ENCODE data around the gene GOLT1B. TPM values are rescaled to one million over a fixed set of nuclear protein-coding genes. Genes with fewer than 3 reads are reported as not detected.

GOLT1B gene
- total RNA-seq, 1 donor from 2014 or later = 52.8 TPM

DNA sequence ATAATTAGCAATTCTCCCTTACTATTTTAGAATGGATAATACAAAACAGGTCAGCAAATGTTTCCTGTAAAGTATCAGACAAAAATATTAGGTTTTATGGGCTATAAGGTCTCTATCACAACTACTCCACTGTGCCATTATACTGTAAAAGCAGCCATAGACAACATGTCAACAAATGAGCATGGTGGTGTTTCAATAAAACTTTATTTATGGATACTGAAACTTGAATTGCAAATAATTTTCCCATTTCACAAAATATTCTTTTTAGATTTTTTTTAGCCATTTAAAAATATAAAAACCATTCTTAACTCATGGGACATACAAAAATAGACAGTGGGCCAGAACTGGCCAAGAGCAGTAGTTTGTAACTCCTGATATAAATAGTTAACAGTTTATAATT lies 15.6 kb upstream of the GOLT1B start:
- Histone ChIP-seq H3K36me3 (ENCODE audit: control insufficient read depth, insufficient read depth, low read length) (peaks cover 1% of the 10 kb centered on the region), H3K4me3 (ENCODE audit: low read depth, low read length) (no peak overlapping the region), H3K27me3 (ENCODE audit: control insufficient read depth, insufficient read depth, low read length) (no peaks in the 10 kb centered on the region)
- TF ChIP-seq, protein P1, sequence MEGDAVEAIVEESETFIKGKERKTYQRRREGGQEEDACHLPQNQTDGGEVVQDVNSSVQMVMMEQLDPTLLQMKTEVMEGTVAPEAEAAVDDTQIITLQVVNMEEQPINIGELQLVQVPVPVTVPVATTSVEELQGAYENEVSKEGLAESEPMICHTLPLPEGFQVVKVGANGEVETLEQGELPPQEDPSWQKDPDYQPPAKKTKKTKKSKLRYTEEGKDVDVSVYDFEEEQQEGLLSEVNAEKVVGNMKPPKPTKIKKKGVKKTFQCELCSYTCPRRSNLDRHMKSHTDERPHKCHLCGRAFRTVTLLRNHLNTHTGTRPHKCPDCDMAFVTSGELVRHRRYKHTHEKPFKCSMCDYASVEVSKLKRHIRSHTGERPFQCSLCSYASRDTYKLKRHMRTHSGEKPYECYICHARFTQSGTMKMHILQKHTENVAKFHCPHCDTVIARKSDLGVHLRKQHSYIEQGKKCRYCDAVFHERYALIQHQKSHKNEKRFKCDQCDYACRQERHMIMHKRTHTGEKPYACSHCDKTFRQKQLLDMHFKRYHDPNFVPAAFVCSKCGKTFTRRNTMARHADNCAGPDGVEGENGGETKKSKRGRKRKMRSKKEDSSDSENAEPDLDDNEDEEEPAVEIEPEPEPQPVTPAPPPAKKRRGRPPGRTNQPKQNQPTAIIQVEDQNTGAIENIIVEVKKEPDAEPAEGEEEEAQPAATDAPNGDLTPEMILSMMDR (IDR thresholded peaks at IDR 0.05; ENCODE audit: insufficient read depth, low read length, poor library complexity, severe bottlenecking) = no peak
- DNase-seq (ENCODE audit: low read depth) = no peak

DNA sequence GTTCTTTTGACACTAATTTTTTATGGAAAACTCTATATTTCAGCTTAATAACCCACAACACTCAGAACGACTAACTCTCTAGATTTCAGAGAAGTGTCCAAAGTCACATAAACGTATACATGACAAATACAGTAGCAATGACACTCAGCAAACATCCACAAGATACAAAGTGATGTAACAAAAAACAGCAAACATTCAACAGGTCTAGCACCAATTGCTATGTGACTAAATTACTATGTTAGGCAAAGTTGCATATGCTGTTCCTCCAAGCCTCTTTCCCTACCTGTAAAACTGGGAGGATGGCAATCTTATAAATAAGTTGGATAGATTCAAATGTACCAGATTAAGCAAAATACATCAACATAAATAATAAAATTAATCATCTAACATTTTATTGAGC lies 1.8 kb upstream of the GOLT1B start:
- TF ChIP-seq, protein P1 (IDR thresholded peaks at IDR 0.05; ENCODE audit: insufficient read depth, low read length, poor library complexity, severe bottlenecking) = no peak
- DNase-seq (ENCODE audit: low read depth) = no peak
- no peak overlapping the region for H3K4me3 ChIP-seq (ENCODE audit: low read depth, low read length)
- no peaks in the 10 kb centered on the region for H3K27me3 ChIP-seq (ENCODE audit: control insufficient read depth, insufficient read depth, low read length)
- H3K36me3 ChIP-seq (ENCODE audit: control insufficient read depth, insufficient read depth, low read length) = peaks cover 2% of the 10 kb centered on the region

DNA sequence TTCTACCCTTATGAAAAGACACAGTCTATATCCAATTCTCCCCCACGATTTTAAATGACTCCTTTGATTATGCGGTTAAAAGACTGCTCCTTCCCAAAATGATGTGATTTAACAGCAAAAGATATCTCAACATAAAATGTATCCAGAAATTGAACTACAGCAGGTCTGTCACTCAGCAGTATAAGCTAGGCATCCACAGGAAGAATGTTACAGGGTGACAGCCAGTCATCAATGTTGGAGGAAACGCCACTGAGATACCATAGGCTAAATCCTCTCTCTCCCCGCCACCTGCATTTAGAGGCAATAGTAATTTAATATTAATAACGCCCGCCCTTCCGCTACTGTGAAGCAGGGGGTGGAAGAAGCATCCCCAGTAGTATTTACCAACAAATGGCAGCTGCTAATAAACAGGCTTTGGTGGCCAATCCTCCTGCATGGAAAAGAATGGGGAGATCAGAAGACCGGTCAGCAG lies 767 bp upstream of the GOLT1B start:
- TF ChIP-seq, protein P1 (IDR thresholded peaks at IDR 0.05; ENCODE audit: insufficient read depth, low read length, poor library complexity, severe bottlenecking) = no peak
- DNase-seq (ENCODE audit: low read depth) = no peak
- H3K4me3 ChIP-seq (ENCODE audit: low read depth, low read length) = peak overlapping the region; percentile 96
- H3K27me3 ChIP-seq (ENCODE audit: control insufficient read depth, insufficient read depth, low read length) = no peaks in the 10 kb centered on the region
- peaks cover 2% of the 10 kb centered on the region for H3K36me3 ChIP-seq (ENCODE audit: control insufficient read depth, insufficient read depth, low read length)

DNA sequence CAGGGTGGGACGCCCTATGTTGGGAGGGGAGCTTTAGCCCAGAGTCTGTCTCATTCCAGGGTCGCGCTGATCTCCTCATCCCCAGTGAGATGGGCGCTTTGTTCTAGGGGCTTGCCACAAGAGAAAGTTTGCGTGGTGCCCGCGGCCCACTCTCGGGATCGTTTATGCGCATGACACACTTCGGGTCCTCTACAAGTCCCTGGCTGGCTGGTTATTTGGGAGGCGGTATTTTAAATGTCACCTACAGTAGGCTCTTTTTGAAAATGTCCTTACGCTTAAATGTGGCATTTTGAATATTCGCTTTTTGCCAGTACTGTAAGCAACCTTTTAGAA lies 541 bp downstream of the GOLT1B start:
- no peaks in the 10 kb centered on the region for H3K27me3 ChIP-seq (ENCODE audit: control insufficient read depth, insufficient read depth, low read length)
- TF ChIP-seq, protein P1 (IDR thresholded peaks at IDR 0.05; ENCODE audit: insufficient read depth, low read length, poor library complexity, severe bottlenecking) = no peak
- no peak for DNase-seq (ENCODE audit: low read depth)

DNA sequence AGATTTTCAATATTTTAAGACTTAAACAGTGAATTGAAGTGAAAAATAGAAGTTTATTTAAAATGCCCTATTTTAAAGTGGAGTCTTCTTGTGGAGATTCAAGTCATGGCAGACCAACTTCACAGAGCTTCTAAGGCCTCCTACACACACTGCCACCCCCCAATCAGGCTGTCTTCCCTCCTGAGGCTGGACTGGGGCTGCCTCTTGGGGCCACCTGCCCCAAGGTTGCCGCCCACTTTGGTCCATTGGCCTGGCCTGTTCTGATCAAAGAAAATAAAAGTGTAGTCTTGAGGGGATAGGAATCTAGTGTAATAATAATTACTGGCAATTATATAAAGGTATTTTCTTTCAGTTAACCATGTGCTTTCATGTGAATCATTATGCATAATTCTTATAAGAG lies 1.3 kb downstream of the GOLT1B start:
- H3K4me3 ChIP-seq (ENCODE audit: low read depth, low read length) = peak overlapping the region; percentile 96
- no peak for DNase-seq (ENCODE audit: low read depth)
- H3K36me3 ChIP-seq (ENCODE audit: control insufficient read depth, insufficient read depth, low read length) = peaks cover 2% of the 10 kb centered on the region
- no peaks in the 10 kb centered on the region for H3K27me3 ChIP-seq (ENCODE audit: control insufficient read depth, insufficient read depth, low read length)
- TF ChIP-seq, protein P1 (IDR thresholded peaks at IDR 0.05; ENCODE audit: insufficient read depth, low read length, poor library complexity, severe bottlenecking) = no peak

More for the DNA sequence above, 541 bp downstream of the GOLT1B start:
- Histone ChIP-seq H3K36me3 (ENCODE audit: control insufficient read depth, insufficient read depth, low read length) (peaks cover 2% of the 10 kb centered on the region), H3K4me3 (ENCODE audit: low read depth, low read length) (peak overlapping the region; percentile 96)

DNA sequence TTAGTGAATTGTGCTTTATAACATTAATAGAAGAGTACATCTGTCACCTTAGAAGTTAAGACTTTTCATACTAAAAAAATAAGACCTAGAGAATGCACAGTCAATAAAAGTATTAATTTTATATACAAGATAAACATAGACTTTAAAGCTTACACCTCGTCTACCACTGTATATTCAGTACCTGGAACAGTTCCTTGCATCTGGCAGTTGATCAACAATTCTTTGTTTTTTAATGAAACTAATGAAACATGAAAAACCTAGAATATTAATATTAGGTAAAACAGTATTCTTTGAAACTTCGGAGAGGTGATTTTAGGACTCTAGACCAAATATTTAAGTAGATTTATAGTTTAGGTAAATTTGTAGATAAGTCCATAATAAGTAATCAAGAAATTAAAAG lies 4.3 kb downstream of the GOLT1B start:
- Histone ChIP-seq H3K27me3 (ENCODE audit: control insufficient read depth, insufficient read depth, low read length) (no peaks in the 10 kb centered on the region), H3K36me3 (ENCODE audit: control insufficient read depth, insufficient read depth, low read length) (no peaks in the 10 kb centered on the region), H3K4me3 (ENCODE audit: low read depth, low read length) (no peak overlapping the region)
- no peak for DNase-seq (ENCODE audit: low read depth)
- TF ChIP-seq, protein P1 (IDR thresholded peaks at IDR 0.05; ENCODE audit: insufficient read depth, low read length, poor library complexity, severe bottlenecking) = no peak
